GM23338 (cell line): ENCODE measurements around the gene CFAP77. TPM values are rescaled to one million over a fixed set of nuclear protein-coding genes. Genes with fewer than 3 reads are reported as not detected.

Source experiments
- ATAC-seq: fragments of 200-7000 bp; cut with Tn5 transposase; 3 replicates; pipeline ENCODE4 v1.9.1; 2020
- DNase-seq: peaks from one replicate; pipeline ENCODE4 v3.0.0-alpha.2; 2015; ENCODE audit warnings: low spot score
- H2AFZ ChIP-seq: fragments of 200-600 bp; sonication (generic); 2 replicates; pipeline ENCODE4 v1.8.0; 2016; ENCODE audit warnings: antibody characterized with exemption, mild to moderate bottlenecking, moderate library complexity
- H3F3A ChIP-seq: fragments of 200-600 bp; sonication (generic); replicated peaks from 2 replicates; pipeline ENCODE4 v1.8.0; 2017; ENCODE audit warnings: antibody characterized with exemption, mixed run types, low read depth
- H3K27ac ChIP-seq: fragments of 200-600 bp; sonication (generic); 2 replicates; pipeline ENCODE4 v1.6.1; 2016; ENCODE audit warnings: low read depth
- H3K27me3 ChIP-seq: fragments of 200-600 bp; sonication (generic); 2 replicates; pipeline ENCODE4 v1.8.0; 2016; ENCODE audit warnings: mild to moderate bottlenecking, mixed run types, moderate library complexity; ENCODE audit not compliant: insufficient read depth
- H3K36me3 ChIP-seq: fragments of 200-600 bp; sonication (generic); 2 replicates; pipeline ENCODE4 v1.8.0; 2016; ENCODE audit warnings: mild to moderate bottlenecking; ENCODE audit not compliant: insufficient read depth
- H3K4me1 ChIP-seq: fragments of 200-600 bp; sonication (generic); 2 replicates; pipeline ENCODE4 v1.8.0; 2016; ENCODE audit warnings: mild to moderate bottlenecking, moderate library complexity; ENCODE audit not compliant: insufficient read depth
- H3K4me2 ChIP-seq: fragments of 200-600 bp; sonication (generic); 2 replicates; pipeline ENCODE4 v1.7.1; 2017; ENCODE audit warnings: mixed run types
- H3K4me3 ChIP-seq: fragments of 200-600 bp; sonication (generic); 2 replicates; pipeline ENCODE4 v1.6.1; 2016; ENCODE audit warnings: mixed run types
- H3K79me2 ChIP-seq: fragments of 200-600 bp; sonication (generic); replicated peaks from 2 replicates; pipeline ENCODE4 v1.8.0; 2017; ENCODE audit warnings: mild to moderate bottlenecking; ENCODE audit not compliant: insufficient read depth
- H3K9me2 ChIP-seq: fragments of 200-600 bp; sonication (generic); 2 replicates; pipeline ENCODE4 v1.8.0; 2017; ENCODE audit not compliant: insufficient read depth
- H4K20me1 ChIP-seq: fragments of 200-600 bp; sonication (generic); replicated peaks from 2 replicates; pipeline ENCODE4 v1.8.0; 2017; ENCODE audit warnings: mild to moderate bottlenecking; ENCODE audit not compliant: insufficient read depth
- H3K27ac Mint-ChIP-seq: 2 replicates; pipeline ENCODE4 v1.8.0; 2020; ENCODE audit warnings: inconsistent platforms, mild to moderate bottlenecking, moderate library complexity, mixed read lengths
- H3K27me3 Mint-ChIP-seq: 3 replicates; pipeline ENCODE4 v1.8.0; 2022; ENCODE audit warnings: low read depth, mild to moderate bottlenecking, moderate library complexity, mixed read lengths, inconsistent platforms; ENCODE audit not compliant: insufficient read depth, poor library complexity
- H3K36me3 Mint-ChIP-seq: 3 replicates; pipeline ENCODE4 v1.8.0; 2021; ENCODE audit warnings: low read depth, mild to moderate bottlenecking, inconsistent platforms, moderate library complexity, mixed read lengths
- H3K4me1 Mint-ChIP-seq: 3 replicates; pipeline ENCODE4 v1.8.0; 2020; ENCODE audit warnings: mild to moderate bottlenecking, inconsistent platforms, mixed read lengths
- H3K4me3 Mint-ChIP-seq: 3 replicates; pipeline ENCODE4 v1.8.0; 2021; ENCODE audit warnings: moderate library complexity, mild to moderate bottlenecking, inconsistent platforms, mixed read lengths
- H3K9me3 Mint-ChIP-seq: 3 replicates; pipeline ENCODE4 v1.8.0; 2020; ENCODE audit warnings: moderate library complexity, mild to moderate bottlenecking, inconsistent platforms, mixed read lengths
- CREB1 ChIP-seq: fragments of 250-450 bp; sonication (Bioruptor Pico); IDR thresholded peaks from 2 replicates; pipeline ENCODE4 v1.5.0; 2020; ENCODE audit warnings: low read depth, mild to moderate bottlenecking, moderate library complexity
- EZH2 ChIP-seq: fragments of 200-600 bp; sonication (generic); IDR thresholded peaks from one replicate; pipeline ENCODE4 v1.8.0; 2017; ENCODE audit warnings: antibody characterized with exemption, mild to moderate bottlenecking, low read depth; ENCODE audit not compliant: unreplicated experiment
- EZH2phosphoT487 ChIP-seq: fragments of 200-600 bp; sonication (generic); IDR thresholded peaks from one replicate; pipeline ENCODE4 v1.8.1; 2018; ENCODE audit warnings: antibody characterized with exemption; ENCODE audit not compliant: unreplicated experiment
- POLR2AphosphoS5 ChIP-seq: IDR thresholded peaks from 2 replicates; pipeline ENCODE4 v1.6.1; 2016; ENCODE audit warnings: antibody characterized with exemption, low read depth
- ZNF114 ChIP-seq: fragments of 250-450 bp; sonication (Bioruptor Pico); IDR thresholded peaks from 2 replicates; pipeline ENCODE4 v1.5.0; 2020; ENCODE audit warnings: mild to moderate bottlenecking, moderate library complexity
- ZNF331 ChIP-seq: fragments of 250-450 bp; sonication (Bioruptor Pico); IDR thresholded peaks from 2 replicates; pipeline ENCODE4 v1.5.0; 2020; ENCODE audit warnings: low read depth, mild to moderate bottlenecking, moderate library complexity
- polyA plus RNA-seq: library from polyadenylated mRNA; unstranded; fragments of >200 nt; fragmentation: Nextera tagmentation; extraction: Ambion mirVana; gene quantifications from 2 replicates; pipeline ENCODE4 v1.2.1, GENCODE V29; 2016
- total RNA-seq: library from RNA; depleted of rRNA; stranded (reverse); fragments of >200 nt; shearing (Covaris generic); gene quantifications from 2 replicates; pipeline ENCODE4 v1.2.3, GENCODE V29; 2014
- TF ChIP-seq, protein P1 (sequence below): IDR thresholded peaks from one replicate; pipeline ENCODE4 v1.6.1; 2018; ENCODE audit warnings: antibody characterized with exemption; ENCODE audit not compliant: unreplicated experiment
- TF ChIP-seq, protein P2 (sequence below): fragments of 250-450 bp; sonication (Bioruptor Pico); IDR thresholded peaks from 2 replicates; pipeline ENCODE4 v1.5.0; 2020; ENCODE audit warnings: mild to moderate bottlenecking, moderate library complexity

CFAP77 gene
- total and polyA plus RNA-seq, 2 experiments from 2014 or later, result 0.97 to 1.3 TPM

DNA sequence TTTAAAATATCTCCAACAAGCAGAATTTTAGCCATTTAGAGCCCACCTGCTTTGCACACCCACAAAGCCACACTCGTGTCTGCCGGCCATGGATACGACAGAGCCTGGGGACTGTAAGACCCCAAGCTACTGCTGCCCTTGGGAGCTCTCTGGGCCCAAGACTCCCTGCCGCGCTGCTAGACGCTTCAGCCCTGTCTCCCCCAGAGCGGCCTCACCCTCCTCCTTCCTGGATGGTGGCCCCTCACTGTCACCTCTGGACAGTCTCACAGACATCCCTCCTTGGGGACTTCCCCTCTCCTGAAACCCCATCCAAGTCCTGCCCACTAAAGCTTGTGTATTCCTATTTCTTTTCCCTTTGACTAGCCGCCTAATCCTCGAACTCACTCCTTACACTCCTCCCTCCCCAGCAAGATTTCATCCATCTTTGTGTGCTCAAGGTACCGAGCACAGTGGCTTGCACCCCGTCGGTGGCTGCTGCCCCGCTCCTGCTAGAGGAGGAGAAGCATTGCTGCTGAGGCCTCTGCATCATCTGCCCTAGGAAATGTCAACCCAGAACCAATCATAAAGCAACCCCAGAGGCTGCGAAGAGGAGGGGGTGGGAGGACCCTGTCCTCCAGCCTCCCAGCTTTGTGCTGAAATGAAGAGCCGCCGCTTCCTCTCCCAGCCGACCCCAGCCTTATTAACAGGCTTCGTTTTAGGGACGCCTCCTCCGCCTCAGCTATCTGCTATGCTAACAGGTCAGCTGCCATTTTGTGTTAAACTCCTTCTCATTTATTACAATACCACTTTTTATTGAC, 71.2 kb downstream of the CFAP77 start (continued):
- TF ChIP-seq, protein P1, sequence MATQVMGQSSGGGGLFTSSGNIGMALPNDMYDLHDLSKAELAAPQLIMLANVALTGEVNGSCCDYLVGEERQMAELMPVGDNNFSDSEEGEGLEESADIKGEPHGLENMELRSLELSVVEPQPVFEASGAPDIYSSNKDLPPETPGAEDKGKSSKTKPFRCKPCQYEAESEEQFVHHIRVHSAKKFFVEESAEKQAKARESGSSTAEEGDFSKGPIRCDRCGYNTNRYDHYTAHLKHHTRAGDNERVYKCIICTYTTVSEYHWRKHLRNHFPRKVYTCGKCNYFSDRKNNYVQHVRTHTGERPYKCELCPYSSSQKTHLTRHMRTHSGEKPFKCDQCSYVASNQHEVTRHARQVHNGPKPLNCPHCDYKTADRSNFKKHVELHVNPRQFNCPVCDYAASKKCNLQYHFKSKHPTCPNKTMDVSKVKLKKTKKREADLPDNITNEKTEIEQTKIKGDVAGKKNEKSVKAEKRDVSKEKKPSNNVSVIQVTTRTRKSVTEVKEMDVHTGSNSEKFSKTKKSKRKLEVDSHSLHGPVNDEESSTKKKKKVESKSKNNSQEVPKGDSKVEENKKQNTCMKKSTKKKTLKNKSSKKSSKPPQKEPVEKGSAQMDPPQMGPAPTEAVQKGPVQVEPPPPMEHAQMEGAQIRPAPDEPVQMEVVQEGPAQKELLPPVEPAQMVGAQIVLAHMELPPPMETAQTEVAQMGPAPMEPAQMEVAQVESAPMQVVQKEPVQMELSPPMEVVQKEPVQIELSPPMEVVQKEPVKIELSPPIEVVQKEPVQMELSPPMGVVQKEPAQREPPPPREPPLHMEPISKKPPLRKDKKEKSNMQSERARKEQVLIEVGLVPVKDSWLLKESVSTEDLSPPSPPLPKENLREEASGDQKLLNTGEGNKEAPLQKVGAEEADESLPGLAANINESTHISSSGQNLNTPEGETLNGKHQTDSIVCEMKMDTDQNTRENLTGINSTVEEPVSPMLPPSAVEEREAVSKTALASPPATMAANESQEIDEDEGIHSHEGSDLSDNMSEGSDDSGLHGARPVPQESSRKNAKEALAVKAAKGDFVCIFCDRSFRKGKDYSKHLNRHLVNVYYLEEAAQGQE, result no peak
- TF ChIP-seq EZH2phosphoT487 (no peak), ZNF331 (CRISPR knock-in tag) (no peak), ZNF114 (CRISPR knock-in tag) (no peak)

DNA sequence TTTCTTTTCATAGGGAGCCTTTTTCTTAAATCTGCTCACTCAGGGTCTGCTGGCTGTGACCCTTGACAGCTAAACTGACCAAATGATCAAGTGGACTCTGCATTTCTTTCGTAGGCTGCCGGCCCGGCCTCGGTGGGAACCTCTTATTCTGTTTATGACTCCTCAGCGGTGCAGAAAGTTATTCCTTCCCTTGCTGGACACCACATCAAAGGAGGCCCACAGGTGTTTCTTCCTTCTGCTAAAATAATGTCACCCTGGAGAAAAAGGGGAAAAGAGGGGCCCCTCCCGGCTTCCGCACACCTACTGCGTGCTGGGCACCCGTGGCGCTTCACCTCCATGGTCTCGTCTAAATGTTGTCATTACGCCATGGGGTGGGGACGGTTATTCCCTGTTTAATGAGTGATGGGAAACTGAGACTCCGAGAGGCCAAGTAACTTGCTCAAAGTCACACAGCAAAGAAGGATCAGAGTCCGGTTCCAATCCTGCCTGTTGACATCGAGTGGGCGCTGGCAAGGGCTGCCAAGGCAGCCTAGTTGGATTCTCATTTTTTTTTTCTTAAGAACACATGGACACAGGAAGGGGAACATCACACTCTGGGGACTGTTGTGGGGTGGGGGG, 72.3 kb downstream of the CFAP77 start:
- Mint-ChIP-seq H3K4me3 (no peak overlapping the region), H3K27ac (no peak overlapping the region), H3K27me3 (peaks cover 9% of the 10 kb centered on the region), H3K36me3 (no peaks in the 10 kb centered on the region), H3K9me3 (no peaks in the 10 kb centered on the region), H3K4me1 (peaks cover 19% of the 10 kb centered on the region)
- Histone ChIP-seq H3K27ac (no peak overlapping the region), H3K4me3 (no peak overlapping the region), H2AFZ (no peak overlapping the region), H3K4me2 (no peak overlapping the region), H3K9me2 (no peaks in the 10 kb centered on the region), H3K36me3 (no peaks in the 10 kb centered on the region), H3F3A (no peaks in the 10 kb centered on the region), H3K4me1 (no peaks in the 10 kb centered on the region), H3K79me2 (no peaks in the 10 kb centered on the region), H4K20me1 (no peaks in the 10 kb centered on the region), H3K27me3 (no peaks in the 10 kb centered on the region)
- DNase-seq (no peak), ATAC-seq (no peak)
- TF ChIP-seq EZH2, result no peak
- no peak for TF ChIP-seq POLR2AphosphoS5
- no peak for TF ChIP-seq CREB1 (CRISPR knock-in tag)
- TF ChIP-seq, protein P2, sequence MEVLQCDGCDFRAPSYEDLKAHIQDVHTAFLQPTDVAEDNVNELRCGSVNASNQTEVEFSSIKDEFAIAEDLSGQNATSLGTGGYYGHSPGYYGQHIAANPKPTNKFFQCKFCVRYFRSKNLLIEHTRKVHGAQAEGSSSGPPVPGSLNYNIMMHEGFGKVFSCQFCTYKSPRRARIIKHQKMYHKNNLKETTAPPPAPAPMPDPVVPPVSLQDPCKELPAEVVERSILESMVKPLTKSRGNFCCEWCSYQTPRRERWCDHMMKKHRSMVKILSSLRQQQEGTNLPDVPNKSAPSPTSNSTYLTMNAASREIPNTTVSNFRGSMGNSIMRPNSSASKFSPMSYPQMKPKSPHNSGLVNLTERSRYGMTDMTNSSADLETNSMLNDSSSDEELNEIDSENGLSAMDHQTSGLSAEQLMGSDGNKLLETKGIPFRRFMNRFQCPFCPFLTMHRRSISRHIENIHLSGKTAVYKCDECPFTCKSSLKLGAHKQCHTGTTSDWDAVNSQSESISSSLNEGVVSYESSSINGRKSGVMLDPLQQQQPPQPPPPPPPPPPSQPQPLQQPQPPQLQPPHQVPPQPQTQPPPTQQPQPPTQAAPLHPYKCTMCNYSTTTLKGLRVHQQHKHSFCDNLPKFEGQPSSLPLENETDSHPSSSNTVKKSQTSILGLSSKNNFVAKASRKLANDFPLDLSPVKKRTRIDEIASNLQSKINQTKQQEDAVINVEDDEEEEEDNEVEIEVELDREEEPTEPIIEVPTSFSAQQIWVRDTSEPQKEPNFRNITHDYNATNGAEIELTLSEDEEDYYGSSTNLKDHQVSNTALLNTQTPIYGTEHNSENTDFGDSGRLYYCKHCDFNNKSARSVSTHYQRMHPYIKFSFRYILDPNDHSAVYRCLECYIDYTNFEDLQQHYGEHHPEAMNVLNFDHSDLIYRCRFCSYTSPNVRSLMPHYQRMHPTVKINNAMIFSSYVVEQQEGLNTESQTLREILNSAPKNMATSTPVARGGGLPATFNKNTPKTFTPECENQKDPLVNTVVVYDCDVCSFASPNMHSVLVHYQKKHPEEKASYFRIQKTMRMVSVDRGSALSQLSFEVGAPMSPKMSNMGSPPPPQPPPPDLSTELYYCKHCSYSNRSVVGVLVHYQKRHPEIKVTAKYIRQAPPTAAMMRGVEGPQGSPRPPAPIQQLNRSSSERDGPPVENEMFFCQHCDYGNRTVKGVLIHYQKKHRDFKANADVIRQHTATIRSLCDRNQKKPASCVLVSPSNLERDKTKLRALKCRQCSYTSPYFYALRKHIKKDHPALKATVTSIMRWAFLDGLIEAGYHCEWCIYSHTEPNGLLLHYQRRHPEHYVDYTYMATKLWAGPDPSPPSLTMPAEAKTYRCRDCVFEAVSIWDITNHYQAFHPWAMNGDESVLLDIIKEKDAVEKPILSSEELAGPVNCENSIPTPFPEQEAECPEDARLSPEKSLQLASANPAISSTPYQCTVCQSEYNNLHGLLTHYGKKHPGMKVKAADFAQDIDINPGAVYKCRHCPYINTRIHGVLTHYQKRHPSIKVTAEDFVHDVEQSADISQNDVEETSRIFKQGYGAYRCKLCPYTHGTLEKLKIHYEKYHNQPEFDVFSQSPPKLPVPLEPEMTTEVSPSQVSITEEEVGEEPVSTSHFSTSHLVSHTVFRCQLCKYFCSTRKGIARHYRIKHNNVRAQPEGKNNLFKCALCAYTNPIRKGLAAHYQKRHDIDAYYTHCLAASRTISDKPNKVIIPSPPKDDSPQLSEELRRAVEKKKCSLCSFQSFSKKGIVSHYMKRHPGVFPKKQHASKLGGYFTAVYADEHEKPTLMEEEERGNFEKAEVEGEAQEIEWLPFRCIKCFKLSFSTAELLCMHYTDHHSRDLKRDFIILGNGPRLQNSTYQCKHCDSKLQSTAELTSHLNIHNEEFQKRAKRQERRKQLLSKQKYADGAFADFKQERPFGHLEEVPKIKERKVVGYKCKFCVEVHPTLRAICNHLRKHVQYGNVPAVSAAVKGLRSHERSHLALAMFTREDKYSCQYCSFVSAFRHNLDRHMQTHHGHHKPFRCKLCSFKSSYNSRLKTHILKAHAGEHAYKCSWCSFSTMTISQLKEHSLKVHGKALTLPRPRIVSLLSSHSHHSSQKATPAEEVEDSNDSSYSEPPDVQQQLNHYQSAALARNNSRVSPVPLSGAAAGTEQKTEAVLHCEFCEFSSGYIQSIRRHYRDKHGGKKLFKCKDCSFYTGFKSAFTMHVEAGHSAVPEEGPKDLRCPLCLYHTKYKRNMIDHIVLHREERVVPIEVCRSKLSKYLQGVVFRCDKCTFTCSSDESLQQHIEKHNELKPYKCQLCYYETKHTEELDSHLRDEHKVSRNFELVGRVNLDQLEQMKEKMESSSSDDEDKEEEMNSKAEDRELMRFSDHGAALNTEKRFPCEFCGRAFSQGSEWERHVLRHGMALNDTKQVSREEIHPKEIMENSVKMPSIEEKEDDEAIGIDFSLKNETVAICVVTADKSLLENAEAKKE (CRISPR knock-in tag), result no peak
